Breast epithelium (tissue), 4 donors: ENCODE data around the gene RPGR. TPM values are rescaled to one million over a fixed set of nuclear protein-coding genes. Genes with fewer than 3 reads are reported as not detected.
A peak's percentile ranks its signal among the peaks of the same experiment; 100 is the strongest.

ENCODE experiments used
- DNase-seq, 2 donors: peaks; one replicate each; pipeline ENCODE4 v3.0.0-alpha.2; 2019; ENCODE audit warnings: low spot score in 2 of 2
- H3K27ac ChIP-seq, 2 donors: fragments of 200-600 bp; sonication (generic) in 1 of 2; one replicate each; pipeline ENCODE4 v1.5.1; 2016 to 2019; ENCODE audit warnings: mild to moderate bottlenecking in 1 of 2
- H3K27me3 ChIP-seq, 2 donors: fragments of 200-600 bp; sonication (generic) in 1 of 2; one replicate each; pipeline versions ENCODE4 v1.5.1 to v1.6.0; 2017 to 2019; ENCODE audit warnings: control low read depth in 1 of 2, mild to moderate bottlenecking in 1 of 2
- H3K36me3 ChIP-seq: fragments of 200-600 bp; one replicate; pipeline ENCODE4 v1.5.1; 2019
- H3K4me1 ChIP-seq, 2 donors: fragments of 200-600 bp; sonication (generic); one replicate each; pipeline ENCODE4 v1.5.1; 2016 to 2019; ENCODE audit warnings: control low read depth in 1 of 2
- H3K4me3 ChIP-seq, 3 donors: fragments of 200-600 bp; sonication (generic); 1 replicate in 2 of 3; 2 replicates in 1 of 3; pipeline ENCODE4 v1.5.1; 2016 to 2019; ENCODE audit warnings: mild to moderate bottlenecking in 3 of 3, moderate library complexity in 2 of 3
- H3K9me3 ChIP-seq, 2 donors: fragments of 200-600 bp; sonication (generic) in 1 of 2; one replicate each; pipeline ENCODE4 v1.5.1; 2016 to 2019; ENCODE audit warnings: control low read depth in 1 of 2
- POLR2A ChIP-seq: fragments of 450-650 bp; IDR thresholded peaks from one replicate; pipeline ENCODE4 v1.6.1; 2016; ENCODE audit warnings: antibody characterized with exemption, mild to moderate bottlenecking, moderate library complexity
- POLR2AphosphoS5 ChIP-seq, 3 donors: sonication (generic); formaldehyde crosslinking; IDR thresholded peaks; one replicate each; pipeline ENCODE4 v1.6.1; 2017; ENCODE audit warnings: antibody characterized with exemption in 3 of 3
- intact Hi-C: fragments of 100-400 bp; cut with DNase I; formaldehyde crosslinking; loops from one replicate; pipeline ENCODE4 v1.15.1; 2023; ENCODE audit warnings: low total_unique reads
- total RNA-seq, 3 donors: library from RNA; depleted of rRNA; stranded (reverse); fragments of >200 nt; gene quantifications; one replicate each; pipeline ENCODE4 v1.1.0, GENCODE V29; 2016
- TF ChIP-seq, protein P1 (sequence below), 3 donors: fragments of 450-650 bp; IDR thresholded peaks; one replicate each; pipeline ENCODE4 v1.5.1; 2016 to 2017; ENCODE audit warnings: antibody characterized with exemption in 3 of 3, mild to moderate bottlenecking in 3 of 3, moderate library complexity in 3 of 3

RPGR gene
- total RNA-seq, 3 donors from 2014 or later, result 33.1 to 40.3 (median 38.6) TPM

DNA sequence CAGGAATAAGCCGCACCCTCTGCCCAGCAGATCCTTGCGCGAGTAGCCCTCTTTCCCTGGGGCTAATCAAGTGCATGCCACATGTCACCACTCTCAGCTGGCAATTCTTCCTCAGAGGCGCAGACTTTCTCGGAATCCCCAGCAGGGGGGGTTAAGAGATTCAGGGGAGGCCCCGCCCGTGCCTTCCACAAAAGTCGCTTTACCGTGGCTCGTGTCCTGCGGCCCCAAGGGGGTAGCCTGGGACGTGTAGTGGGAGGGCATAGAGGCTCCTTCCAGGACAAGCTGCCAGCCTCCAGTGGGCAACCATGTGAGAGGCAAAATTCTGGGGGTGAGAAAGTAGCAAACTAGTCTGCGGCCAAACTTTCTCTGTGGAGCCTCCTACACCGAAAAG is 107.3 kb downstream of the RPGR start:
- H3K4me1 ChIP-seq, result no peaks in the 10 kb centered on the region
- peaks cover 0 to 78% of the 10 kb centered on the region in 2 donors for H3K27me3 ChIP-seq
- H3K9me3 ChIP-seq, result peaks cover 0 to 3% of the 10 kb centered on the region in 2 donors
- TF ChIP-seq, protein P1, sequence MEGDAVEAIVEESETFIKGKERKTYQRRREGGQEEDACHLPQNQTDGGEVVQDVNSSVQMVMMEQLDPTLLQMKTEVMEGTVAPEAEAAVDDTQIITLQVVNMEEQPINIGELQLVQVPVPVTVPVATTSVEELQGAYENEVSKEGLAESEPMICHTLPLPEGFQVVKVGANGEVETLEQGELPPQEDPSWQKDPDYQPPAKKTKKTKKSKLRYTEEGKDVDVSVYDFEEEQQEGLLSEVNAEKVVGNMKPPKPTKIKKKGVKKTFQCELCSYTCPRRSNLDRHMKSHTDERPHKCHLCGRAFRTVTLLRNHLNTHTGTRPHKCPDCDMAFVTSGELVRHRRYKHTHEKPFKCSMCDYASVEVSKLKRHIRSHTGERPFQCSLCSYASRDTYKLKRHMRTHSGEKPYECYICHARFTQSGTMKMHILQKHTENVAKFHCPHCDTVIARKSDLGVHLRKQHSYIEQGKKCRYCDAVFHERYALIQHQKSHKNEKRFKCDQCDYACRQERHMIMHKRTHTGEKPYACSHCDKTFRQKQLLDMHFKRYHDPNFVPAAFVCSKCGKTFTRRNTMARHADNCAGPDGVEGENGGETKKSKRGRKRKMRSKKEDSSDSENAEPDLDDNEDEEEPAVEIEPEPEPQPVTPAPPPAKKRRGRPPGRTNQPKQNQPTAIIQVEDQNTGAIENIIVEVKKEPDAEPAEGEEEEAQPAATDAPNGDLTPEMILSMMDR (IDR thresholded peaks at IDR 0.05), result peak in 1 of 3 donors; percentile 6
- TF ChIP-seq POLR2A, result no peak
- no peak for TF ChIP-seq POLR2AphosphoS5 (IDR thresholded peaks at IDR 0.05)
- peak overlapping the region in 1 of 2 donors; percentile 39 for H3K27ac ChIP-seq
- intact Hi-C loops, result no loop called here
- no peaks in the 10 kb centered on the region for H3K36me3 ChIP-seq
- DNase-seq, result no peak
- H3K4me3 ChIP-seq, result peak overlapping the region; percentile 54 to 73 (median 62)

Other genes starting within 250 kb of the RPGR start
- 100 to 1,000 TPM; 108 to 415 (median 168) TPM for gene SRPX, start 106.6 kb downstream of the RPGR start, total RNA-seq
- 1 to 10 TPM in 1 of 3 donors, under 1 TPM in 2; 0.29 to 1.4 (median 0.33) TPM for gene OTC, start 25.1 kb upstream of the RPGR start, total RNA-seq
- gene TSPAN7, start 234.0 kb upstream of the RPGR start, total RNA-seq, result 10 to 100 TPM; 15.5 to 26.9 (median 25.9) TPM